NT2/D1 (cell line): ENCODE results near the gene LYPD3.

Experiments used
- DNase-seq: peaks from one replicate; pipeline ENCODE4 v3.0.0-alpha.2; 2011; ENCODE audit warnings: low read depth, low spot score
- H3K27me3 ChIP-seq: 2 replicates; pipeline ENCODE4 v1.6.0; 2011; ENCODE audit warnings: mild to moderate bottlenecking; ENCODE audit not compliant: insufficient read length, insufficient read depth
- H3K36me3 ChIP-seq: 2 replicates; pipeline ENCODE4 v1.6.1; 2011; ENCODE audit warnings: mild to moderate bottlenecking, low read length, mixed read lengths; ENCODE audit not compliant: insufficient read depth, insufficient read length
- H3K4me1 ChIP-seq: 2 replicates; pipeline ENCODE4 v1.5.1; 2011; ENCODE audit not compliant: insufficient read depth, insufficient read length
- H3K4me3 ChIP-seq: 2 replicates; pipeline ENCODE4 v1.5.1; 2011; ENCODE audit warnings: low read depth; ENCODE audit not compliant: insufficient read length
- H3K9ac ChIP-seq: 2 replicates; pipeline ENCODE4 v1.6.0; 2011; ENCODE audit warnings: low read depth; ENCODE audit not compliant: insufficient read length
- H3K9me3 ChIP-seq: 2 replicates; pipeline ENCODE4 v1.5.1; 2011; ENCODE audit warnings: mild to moderate bottlenecking, low read length; ENCODE audit not compliant: insufficient read depth
- SUZ12 ChIP-seq: IDR thresholded peaks from 2 replicates; pipeline ENCODE4 v1.6.1; 2011; ENCODE audit not compliant: insufficient read length, insufficient read depth; ENCODE audit errors: extremely low read depth
- YY1 ChIP-seq: IDR thresholded peaks from 2 replicates; pipeline ENCODE4 v1.6.1; 2011; ENCODE audit not compliant: insufficient read length, insufficient read depth
- ZNF274 ChIP-seq: IDR thresholded peaks from 2 replicates; pipeline ENCODE4 v1.6.1; 2011; ENCODE audit warnings: mild to moderate bottlenecking, low read depth, low read length

LYPD3 gene

DNA sequence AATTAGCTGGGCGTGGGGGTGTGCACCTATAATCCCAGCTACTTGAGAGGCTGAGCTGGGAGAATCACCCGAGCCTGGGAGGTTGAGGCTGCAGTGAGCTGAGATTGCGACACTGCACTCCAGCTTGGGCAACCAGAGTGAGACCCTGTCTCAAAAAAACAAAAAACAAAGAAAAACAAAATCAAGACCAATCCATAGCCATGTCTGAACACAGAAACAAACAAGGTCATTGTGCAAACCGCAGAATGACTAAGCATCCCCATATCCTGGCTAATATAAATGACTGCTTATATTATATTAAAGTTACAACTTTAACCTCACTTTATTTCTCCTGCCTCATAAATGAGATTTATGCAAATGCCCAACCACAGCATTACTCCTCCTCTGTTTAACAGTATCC lies 2.3 kb upstream of the LYPD3 start:
- TF ChIP-seq YY1 (no peak), ZNF274 (no peak), SUZ12 (no peak)
- peaks cover 21% of the 10 kb centered on the region for H3K27me3 ChIP-seq
- DNase-seq, result no peak
- H3K9ac ChIP-seq, result no peak overlapping the region
- H3K4me3 ChIP-seq, result no peak overlapping the region
- H3K4me1 ChIP-seq, result peaks cover 2% of the 10 kb centered on the region
- no peaks in the 10 kb centered on the region for H3K9me3 ChIP-seq
- H3K36me3 ChIP-seq, result no peaks in the 10 kb centered on the region

DNA sequence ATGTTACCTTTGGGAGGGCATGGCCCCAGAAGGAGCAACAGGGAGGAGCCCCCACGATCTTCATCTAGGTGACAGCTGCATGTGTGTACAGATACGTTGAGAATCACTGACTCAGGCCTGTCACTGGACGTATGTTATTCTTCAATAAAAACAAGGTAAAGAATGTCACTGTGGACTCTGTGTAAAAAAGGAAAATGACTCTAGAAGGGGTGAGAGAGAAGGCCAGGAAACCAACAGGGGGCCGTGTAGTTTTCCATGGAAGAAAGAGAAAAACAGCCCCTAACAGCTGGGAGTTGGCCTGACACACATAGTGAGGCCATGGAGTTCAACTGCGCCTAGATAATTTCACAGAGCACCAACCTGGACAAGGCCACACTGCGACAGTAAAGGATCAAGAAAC lies 1.9 kb upstream of the LYPD3 start:
- H3K9ac ChIP-seq, result no peak overlapping the region
- TF ChIP-seq YY1 (no peak), SUZ12 (no peak), ZNF274 (no peak)
- no peak overlapping the region for H3K4me3 ChIP-seq
- no peak for DNase-seq
- H3K4me1 ChIP-seq, result peaks cover 2% of the 10 kb centered on the region
- H3K27me3 ChIP-seq, result peaks cover 25% of the 10 kb centered on the region
- no peaks in the 10 kb centered on the region for H3K36me3 ChIP-seq
- no peaks in the 10 kb centered on the region for H3K9me3 ChIP-seq

DNA sequence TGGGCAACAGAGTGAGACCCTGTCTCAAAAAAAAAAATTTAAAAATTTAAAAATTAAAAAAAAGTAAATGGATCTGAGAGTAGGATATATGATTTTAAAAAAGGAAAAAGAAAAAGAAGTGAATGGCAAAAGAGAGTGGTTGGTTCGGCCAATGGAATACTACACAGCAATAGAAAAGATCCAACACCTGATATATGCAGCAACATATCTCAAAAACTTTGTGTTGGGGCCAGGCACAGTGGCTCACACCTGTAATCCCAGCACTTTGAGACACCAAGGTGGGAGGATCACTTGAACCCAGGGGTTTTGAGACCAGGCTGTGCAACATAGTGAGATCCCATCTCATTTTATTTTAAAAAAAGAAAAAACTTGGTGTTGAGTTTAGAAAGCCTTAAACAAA lies 1.4 kb upstream of the LYPD3 start:
- Histone ChIP-seq H3K4me1 (peaks cover 2% of the 10 kb centered on the region), H3K4me3 (no peak overlapping the region), H3K9me3 (no peaks in the 10 kb centered on the region), H3K27me3 (peaks cover 28% of the 10 kb centered on the region), H3K9ac (no peak overlapping the region), H3K36me3 (no peaks in the 10 kb centered on the region)
- TF ChIP-seq ZNF274, result no peak
- no peak for TF ChIP-seq SUZ12
- TF ChIP-seq YY1, result no peak
- no peak for DNase-seq

DNA sequence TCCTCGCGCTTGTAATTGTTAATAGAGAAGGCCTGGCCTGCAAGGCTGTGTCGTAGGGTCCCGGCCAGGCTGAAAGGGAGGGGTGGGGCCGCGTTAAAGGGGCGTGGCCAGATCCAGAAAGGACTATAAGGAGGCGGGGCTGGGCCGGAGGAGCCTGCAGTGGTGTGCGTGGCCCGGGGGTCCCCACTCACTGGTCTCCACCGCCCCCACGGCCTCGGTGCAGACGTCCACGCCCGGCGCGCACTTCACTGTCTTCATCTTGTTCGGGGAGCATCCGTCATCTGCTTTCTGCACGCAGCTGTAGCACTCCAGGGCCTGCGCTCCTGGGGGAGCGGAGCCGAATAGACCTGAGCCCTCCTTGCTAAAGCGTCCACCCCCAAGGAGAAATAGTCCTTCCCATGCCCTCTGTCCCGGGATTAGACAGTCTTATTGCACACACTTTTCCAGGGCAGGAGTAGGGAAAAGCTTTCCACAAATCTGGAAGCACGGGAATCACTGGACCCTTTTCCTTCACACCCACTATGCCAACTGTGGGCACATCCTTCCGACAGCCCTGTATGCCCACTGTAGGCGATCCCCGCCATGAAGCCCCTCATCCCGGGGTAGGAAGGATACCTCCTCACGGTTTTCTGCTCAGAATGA lies 1.2 kb downstream of the LYPD3 start:
- Histone ChIP-seq H3K4me3 (peak overlapping the region; percentile 64), H3K9me3 (no peaks in the 10 kb centered on the region), H3K4me1 (no peaks in the 10 kb centered on the region), H3K27me3 (peaks cover 28% of the 10 kb centered on the region), H3K36me3 (no peaks in the 10 kb centered on the region), H3K9ac (peak overlapping the region; percentile 58)
- peak; percentile 8 for DNase-seq
- TF ChIP-seq ZNF274 (no peak), SUZ12 (no peak), YY1 (no peak)

DNA sequence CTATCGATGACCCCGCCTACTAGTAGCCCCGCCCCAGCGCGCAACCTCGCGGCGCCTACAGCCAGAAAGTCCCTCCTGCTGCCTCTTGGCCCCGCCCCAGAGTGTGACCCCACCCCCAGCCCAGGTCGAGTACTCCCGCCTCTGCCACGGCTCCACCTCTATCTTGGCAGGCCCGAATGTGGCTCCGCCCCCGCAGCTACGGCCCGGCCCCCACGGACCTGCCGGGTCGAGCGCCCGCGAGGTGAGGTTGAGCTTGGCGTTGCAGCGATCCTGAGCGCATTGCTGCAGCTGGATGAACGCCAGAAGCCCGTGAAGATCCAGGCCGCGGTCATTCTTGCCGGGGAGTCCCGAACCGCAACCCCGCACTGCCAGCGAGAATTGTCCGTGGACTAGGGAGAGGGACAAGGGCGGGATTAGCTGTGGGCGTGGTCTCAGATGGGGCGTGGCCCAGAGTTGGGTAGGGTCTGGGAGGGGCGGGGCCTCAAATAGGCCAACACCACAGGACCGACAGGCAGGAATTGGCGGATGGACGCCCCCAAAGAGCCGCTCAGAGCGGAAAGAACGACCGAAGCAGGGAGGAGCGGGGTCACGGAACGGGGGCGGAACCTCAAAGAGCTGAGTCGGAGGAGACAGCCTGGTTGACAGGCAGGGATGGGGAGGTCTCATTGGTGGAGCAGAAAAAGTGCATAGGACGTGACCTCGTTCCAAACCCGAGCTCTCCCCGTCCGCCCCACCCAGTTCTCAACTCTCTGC lies 1.9 kb downstream of the LYPD3 start:
- Histone ChIP-seq H3K36me3 (no peaks in the 10 kb centered on the region), H3K4me1 (no peaks in the 10 kb centered on the region), H3K9ac (peak overlapping the region; percentile 67), H3K9me3 (no peaks in the 10 kb centered on the region), H3K27me3 (peaks cover 28% of the 10 kb centered on the region), H3K4me3 (peak overlapping the region; percentile 64)
- peak; percentile 87 for DNase-seq
- TF ChIP-seq ZNF274, result no peak

DNA sequence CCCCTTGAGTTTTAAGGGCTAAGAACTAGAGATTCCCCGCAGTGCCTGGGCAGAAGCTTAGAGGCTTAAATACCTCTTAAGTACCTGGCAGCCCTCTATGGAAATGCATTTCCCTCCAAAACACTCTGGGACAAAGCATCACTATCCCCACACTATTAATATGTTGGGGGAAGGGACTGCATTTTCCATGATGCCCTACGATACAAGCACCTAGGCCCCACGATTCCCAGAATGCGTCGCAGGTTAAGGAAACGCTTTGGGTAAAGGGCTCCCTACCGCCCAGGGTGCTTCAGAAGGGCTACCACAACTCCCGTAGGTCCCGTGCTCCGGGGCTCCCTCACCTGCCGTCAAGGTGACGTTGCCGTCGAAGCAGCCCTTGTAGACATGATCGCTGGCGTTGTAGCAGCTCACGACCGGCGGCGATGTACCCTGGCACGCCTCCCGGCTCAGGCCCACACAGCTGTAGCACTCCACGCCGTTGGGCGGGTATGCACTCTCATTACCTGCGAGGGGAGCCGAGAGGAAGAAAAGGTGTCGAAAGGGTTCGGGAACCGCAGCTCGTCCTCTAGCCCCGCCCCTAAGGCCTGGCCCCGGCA lies 2.5 kb downstream of the LYPD3 start:
- no peak for TF ChIP-seq SUZ12
- TF ChIP-seq YY1, result no peak
- no peak for TF ChIP-seq ZNF274
- H3K9me3 ChIP-seq, result no peaks in the 10 kb centered on the region
- DNase-seq, result no peak
- peak overlapping the region; percentile 38 for H3K4me3 ChIP-seq
- H3K27me3 ChIP-seq, result peaks cover 28% of the 10 kb centered on the region
- no peaks in the 10 kb centered on the region for H3K36me3 ChIP-seq
- H3K4me1 ChIP-seq, result no peaks in the 10 kb centered on the region
- peak overlapping the region; percentile 65 for H3K9ac ChIP-seq

DNA sequence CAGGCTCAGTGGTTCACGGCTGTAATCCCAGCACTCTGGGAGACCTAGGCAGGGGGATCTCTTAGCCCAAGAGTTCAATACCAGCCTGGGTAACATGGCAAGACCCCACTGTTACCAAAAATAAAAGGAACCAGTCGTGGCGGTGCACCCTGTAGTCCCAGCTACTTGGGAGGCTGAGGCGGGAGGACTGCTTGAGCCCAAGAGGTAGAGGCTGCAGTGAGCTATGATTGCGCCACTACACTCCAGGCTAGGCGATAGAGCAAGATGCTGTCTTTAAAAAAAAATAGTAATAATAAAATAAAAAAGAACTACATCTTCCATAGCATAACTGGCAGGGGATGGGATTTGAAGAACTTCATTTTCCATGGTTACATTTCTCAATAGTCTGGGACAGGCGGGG lies 3.0 kb downstream of the LYPD3 start:
- Histone ChIP-seq H3K36me3 (no peaks in the 10 kb centered on the region), H3K9me3 (no peaks in the 10 kb centered on the region), H3K4me3 (peak overlapping the region; percentile 38), H3K27me3 (peaks cover 28% of the 10 kb centered on the region), H3K4me1 (no peaks in the 10 kb centered on the region), H3K9ac (no peak overlapping the region)
- TF ChIP-seq YY1 (no peak), ZNF274 (no peak), SUZ12 (no peak)
- DNase-seq, result no peak
